GM18861 (cell line): ENCODE measurements around the gene INPP5A.

ENCODE experiments used
- ATAC-seq: cut with Tn5 transposase; IDR thresholded peaks from one replicate; pipeline ENCODE4 v1.9.1; 2021; ENCODE audit not compliant: unreplicated experiment

INPP5A gene

DNA sequence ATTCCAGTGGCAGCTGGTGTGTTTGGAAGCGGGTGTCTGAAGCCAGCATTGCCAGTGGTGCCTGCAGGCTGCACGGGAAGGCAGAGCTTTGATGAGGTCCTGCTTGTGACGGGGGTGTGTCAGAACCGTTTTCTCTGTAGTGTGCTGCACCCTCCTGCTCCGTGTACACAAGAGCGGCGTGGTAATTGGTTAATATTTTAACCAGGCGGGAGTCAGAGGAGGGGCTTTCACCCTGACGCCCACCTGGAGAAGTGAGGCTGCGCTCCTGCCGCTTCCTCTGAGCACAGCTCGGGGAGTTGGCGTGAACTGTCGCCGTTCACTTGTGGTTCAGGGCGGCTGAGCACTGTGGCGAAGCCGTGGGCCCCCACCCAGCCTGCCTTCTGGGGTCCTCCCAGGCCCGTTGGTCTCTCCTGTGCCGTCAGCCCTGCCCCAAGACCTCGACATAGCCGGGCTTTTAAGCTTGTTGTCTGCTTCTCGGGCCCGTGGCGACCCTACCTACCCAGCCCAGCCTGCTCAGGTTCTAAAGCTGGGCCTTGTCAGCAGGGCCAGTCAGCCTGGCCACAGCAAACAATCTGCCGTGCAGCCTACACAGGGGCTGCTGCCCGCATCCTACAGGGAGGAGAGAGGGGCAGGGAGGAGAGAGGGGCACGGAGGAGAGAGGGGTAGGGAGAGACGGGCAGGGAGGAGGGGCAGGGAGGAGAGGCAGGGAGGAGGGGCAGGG, 236.8 kb downstream of the INPP5A start:
- no peak for ATAC-seq

DNA sequence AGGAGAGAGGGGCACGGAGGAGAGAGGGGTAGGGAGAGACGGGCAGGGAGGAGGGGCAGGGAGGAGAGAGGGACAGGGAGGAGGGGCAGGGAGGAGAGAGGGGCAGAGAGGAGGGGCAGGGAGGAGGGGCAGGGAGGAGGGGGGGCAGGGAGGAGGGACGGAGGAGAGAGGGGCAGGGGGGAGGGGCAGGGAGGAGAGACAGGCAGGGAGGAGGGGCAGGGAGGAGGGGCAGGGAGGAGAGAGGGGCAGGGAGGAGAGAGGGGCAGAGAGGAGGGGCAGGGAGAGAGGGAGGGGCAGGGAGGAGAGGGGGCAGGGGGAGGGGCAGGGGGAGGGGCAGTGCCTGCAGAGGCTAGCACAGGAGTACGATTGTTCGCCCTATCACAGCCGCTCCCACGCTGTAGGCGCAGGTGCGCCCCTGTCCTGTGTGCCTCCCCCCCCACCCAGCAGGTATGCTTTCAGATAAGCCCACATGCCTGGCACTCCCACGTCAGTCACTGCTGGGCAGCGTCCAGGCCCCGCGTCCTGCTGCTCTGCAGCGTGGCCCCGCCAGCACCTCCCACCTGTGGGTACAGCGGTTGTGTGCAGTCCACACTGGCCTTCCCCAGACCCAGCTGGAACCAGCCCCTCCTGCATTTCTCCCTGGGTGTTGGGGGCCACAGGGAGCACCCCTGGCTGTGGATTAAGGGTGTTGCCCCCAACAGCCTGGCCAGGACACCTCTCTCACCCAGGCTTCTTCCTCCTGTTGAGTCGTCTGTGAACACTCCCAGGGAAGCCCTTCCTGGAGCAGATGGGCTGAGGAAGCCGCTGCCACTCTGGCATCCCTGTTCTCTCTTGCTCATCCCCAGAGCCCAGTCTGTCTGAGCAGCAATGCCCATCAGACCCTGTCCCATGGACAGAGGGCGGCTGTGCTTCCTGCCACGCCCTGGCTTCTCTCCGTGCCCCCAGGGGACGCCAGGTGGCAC, 237.6 kb downstream of the INPP5A start:
- no peak for ATAC-seq

DNA sequence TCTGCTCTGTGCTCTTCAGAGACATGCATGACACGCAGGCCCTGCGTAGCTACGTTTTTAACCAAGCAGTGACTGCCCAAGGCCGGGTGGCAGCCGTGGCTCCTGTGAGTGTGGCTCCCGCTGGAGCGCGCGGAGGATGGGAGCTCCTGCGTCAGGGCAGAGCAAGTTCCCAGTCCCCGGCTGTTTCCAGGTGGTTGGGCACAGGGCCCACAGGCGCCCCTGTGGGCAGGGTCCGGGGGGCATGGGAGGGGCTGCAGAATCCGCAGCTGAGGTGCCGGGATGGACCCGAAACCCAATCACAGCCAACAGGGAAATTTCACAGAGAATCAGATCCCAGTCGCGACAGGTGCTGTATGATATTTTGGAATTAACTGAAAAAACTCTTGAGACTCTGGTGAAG, 238.6 kb downstream of the INPP5A start:
- no peak for ATAC-seq

DNA sequence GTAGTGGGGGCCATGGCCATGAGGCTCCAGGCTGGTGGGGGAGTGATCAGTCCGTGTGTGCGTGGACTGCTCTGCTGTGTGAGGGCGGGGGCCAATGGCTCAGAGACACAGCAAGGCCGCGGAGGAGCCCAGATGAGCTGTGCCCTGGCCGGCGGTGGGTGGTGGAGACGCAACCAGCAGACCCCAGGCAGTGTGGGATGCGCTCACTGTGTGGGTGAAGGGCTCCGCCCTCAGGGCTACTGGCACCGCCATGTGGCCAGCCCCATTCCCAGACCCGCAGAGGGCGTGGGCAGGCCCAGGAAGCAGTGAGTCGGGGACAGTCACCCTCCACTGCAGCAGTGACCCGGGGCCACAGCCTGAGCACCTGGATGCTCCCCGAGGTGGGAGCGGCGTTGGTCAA, 239.2 kb downstream of the INPP5A start:
- no peak for ATAC-seq

DNA sequence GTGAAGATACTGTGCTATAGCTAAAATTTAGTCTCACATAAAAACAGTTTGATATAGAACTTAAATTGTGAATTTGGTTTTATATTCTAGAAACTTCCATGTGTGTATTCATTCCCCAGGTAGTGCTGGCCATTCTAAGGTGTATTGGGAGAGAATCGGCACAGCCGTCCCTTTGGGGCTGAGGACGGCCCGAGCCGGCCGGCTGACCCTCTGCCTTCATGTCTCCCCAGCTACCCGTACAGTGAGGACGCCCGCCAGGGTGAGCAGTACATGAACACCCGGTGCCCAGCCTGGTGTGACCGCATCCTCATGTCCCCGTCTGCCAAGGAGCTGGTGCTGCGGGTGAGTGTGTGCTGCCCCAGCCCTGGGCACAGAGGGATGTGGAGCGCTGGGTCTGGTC, 239.9 kb downstream of the INPP5A start:
- ATAC-seq, result no peak

DNA sequence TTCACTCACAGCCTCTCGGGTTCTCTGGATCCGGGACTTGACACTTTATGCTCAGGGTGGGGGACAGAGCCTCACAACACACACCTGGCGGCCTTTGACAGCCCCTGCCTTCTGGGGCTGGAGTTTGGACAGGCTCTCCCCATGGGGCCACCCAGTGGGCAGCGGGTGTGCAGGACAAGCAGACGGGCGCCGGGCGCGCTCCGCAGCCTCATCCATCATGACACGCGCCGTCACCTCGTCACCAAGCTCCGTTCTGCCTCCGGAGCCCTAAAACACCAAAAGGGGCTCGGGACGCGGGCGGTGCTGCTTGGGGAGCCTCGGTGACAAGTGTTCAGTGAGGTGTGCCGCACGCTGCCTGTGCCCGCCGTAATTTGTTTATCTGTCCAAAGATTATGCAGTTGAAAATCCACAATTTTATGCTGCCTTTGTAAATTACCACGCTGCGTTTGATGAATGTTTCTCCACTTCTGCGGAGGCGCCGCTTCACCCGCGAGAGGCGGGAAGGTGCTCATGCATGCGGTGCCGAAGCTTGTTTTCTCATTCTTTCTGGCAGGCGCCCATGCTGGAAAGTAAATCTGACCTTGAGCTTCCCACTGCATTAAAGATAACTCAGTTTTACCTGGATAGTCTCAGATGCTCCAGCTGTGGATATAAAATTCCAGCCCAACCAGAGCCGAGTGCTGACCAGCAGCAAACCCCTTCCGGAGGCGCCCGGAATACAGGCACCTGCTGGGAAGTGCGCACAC, 242.1 kb downstream of the INPP5A start:
- no peak for ATAC-seq

DNA sequence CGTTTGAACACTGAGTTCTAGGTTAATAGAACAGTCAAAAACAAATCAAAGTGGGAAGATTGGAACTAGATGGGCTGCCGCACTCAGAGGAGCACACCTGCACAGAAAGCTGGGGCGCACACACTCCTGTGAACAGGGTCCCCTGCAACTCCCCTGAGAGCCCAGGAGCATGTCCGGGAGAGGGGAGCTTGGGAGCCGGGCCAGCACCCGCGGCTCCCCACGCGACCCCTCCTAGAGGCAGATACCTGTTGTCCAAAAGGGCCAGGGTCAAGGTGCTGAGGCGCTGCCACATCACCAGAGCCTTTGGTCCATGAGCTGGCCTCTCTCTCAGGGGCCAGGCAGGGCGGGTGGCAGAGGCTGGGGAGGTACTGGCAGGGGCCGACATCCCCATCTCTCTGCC, 242.8 kb downstream of the INPP5A start:
- no peak for ATAC-seq

DNA sequence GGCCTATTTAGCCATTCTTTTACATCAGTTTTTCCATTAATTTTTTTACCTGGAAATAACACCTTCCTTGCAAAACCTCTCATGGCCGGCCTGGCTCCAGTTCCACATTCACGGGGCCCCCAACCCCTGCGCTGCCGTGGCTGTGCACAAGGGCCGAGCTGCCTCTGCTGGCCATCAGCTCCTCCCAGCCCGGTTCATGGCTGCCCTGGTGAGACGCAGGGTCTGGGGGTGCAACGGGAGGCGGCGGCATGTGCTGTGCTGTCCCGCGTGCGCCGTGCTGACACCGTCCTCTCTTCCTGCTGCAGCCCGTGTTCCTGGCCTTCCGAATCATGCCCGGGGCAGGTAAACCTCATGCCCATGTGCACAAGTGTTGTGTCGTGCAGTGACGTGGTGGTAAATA, 244.0 kb downstream of the INPP5A start:
- no peak for ATAC-seq

DNA sequence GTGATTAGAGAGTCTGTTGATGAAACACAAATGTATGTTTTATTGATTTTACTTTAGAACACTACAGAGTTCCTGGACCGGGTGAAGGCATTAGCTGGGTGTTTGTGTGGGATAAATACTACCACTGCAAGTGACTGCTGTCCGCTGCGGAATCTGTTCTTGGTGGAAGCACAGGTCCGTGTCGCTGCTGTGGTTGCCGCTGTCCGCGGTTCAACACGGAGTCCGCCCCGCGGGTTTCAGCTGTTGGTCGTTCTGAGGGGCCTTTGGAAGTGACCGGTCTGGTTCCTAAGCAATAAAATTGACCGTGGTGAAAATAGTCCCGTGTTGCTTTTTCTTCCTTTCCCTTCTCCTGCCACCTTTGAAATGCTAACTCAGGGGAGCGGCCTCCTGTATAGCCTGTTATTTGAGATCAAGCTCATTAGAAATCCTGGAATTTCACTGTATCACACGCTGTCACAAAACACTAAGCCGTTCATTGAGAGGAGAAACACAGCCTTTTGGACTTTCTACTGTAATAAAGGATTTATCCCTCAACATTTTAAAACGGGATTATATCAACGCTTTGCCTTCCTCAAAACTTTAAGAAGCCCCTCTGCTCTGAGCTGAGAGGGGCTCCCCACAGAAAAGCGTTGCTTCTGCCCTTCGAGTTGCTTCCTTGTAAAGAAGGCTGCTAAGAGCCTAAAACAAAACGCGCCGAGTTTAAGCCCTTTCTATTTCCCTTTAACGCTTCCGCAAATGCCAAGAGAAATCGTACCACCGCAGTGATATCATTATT, 245.8 kb downstream of the INPP5A start:
- no peak for ATAC-seq

DNA sequence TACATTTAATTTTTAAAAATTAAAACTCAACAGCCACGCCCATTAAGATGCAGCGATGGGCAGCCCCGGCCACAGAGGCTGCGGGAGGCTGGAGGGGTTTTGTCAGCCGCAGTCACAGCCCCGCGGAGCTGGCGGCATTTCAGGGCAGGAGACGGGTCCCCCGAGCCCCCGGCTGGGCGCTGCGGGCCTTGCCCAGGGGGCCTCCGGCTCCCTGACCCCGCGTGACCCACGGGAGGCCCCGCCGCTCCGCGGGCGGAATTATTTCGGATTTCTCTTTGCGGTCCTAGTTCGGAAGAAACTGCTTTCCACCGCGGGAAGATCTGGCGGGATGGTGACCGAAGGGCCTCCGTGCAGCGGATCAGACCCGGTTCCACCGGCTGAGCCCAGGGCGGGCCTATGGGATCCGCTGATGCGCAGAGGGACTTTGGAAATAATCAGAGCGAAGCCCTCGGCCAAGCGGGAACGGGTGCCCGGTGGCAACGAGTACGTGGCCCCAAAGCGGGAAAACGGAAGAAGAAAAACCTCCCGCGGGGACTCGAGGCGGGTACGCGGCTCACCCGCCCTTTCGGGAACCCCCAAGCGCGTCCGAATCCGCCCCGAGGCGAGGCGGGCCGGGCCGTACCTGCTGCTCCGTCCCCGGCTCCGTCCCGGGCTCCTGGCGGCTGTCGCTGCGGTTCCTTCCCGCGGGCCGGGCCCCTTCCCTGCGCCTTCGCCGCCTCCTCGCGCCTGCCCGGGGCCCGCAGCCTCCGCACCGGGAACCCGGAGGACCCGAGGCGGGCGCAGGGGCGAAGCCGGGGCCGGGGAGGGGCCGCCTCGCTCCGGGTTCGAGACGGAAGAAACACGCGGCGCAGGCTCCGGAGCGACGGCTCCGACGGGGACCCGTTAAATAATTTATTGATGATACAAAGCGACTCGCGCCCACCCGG, 246.6 kb downstream of the INPP5A start:
- ATAC-seq, result no peak

DNA sequence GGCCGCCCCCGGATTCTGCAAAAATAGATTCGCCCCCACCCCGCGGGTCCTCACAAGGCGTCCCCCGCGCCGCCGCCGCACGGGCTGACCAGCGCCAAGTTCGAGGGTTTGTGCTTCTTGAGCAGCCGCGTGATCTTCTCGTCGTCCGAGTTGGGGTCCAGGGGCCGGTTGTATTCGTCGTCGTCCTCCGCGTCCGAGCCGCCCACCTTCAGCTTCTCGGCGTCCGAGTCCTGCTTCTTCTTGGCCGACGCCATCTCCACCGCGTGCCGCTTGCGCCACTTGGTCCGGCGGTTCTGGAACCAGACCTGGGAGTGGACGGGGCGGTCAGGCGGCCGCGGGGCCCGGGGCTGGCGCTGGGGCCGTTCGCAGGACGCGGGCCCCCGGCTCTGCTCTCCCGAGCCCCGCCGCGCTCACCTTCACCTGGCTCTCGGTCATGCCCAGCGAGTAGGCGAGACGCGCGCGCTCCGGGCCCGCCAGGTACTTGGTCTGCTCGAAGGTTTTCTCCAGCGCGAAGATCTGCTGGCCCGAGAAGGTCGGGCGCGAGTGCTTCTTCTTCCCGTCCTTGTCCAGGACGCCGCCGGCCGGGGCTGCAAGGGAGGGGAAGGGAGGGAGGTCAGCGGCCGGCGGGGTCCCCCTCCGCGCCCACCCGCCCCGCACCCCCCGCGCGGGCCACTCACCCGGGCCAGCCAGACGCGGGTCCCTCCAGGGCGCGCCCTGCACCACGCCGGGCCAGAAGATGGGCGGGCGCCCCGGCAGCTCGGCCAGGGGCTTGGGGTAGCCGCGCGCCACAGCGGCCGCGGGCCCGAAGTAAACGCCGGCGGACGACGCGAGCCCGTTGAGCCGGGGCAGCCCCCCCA, 247.5 kb downstream of the INPP5A start:
- ATAC-seq, result no peak

DNA sequence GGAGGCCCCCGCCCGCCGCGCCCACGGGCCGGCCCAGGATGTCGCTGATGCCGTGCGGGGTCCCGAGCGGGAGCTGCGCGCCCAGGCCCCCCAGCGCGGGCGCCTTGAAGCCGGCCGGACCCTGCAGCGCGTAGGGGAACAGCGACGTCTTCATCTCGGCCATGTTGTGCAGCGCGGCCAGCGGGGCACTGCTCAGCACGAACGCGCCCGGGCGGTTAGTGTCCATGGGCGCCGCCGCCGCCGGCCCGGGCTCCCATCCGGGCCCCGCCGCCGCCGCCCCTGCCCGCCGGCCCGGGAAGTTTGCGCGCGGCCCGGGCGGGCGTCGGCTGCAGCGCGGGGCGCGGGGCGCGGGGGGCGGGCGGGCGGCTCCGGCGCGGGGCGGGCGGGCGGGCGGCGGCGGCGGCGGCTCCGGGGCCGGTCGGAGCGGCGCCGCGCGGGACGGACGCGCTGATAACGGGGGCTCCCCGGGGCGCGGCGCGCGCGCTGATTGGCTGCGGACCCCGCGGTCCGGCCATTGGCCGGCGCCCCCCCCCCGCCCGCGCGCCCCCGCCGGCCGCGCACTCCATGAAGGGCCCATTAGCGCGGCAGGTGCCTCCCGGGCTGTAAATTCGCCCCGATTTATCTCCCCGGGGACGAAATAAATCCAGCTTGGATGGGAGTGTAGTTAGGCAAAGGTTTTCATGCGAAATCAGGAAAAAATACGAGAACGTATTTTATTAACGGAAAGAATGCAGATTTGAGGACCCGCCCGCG, 248.3 kb downstream of the INPP5A start, which contains the start of gene NKX6-2:
TSS of gene NKX6-2 (minus strand) at position 425 of the 753 bp plus-strand sequence. CDS start at position 226, 199 bp downstream.
- no peak for ATAC-seq

DNA sequence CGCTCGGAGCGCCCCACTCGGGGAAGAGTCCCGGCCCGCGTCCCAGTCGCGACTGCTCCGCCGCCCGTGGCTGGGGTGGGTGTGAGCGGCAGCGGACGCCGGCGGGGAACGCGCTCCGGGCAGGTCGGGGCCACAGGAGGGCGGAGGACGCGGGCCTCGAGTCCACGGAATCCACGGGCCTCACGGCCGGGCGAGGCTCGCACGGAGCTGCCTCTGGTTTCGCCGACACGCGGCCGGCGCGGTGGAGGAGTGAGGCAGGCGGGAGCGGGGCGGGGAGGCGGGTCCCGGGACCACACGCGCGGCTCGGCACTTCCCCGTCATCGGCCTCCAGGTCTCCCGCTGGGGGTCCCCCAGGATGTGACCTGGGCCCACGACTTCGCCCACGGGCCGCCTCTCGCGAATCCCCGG, 248.9 kb downstream of the INPP5A start:
- ATAC-seq, result no peak

DNA sequence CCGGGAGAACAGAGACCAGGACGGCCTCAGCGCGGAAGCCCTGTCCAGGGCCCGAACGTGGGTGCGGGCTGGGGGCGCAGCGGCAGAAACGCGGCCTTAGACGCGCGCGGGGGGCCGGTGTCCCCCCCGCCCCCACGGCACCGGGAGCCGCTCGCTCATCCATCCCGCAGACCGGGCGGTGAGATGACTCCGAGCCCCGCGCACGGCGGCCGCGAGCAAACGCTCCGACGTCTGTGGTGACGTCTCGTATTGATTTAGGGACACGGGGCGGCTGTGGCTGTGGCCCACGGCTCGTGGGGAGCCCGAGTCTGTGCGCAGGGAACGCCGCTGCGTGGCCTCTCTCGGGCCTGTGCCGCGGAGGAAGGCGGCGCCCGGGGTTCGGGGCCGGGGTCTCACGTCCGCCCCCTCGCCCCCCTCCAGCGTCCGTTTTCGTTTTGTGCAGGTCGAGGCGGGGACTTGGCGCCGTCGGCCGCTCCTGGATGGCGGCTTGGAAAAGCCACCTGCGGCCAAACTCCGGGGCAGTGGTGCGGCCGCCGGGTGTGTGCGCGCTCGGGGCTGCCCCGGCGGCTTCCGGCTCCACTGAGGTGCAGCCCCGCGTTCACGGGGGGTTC, 249.4 kb downstream of the INPP5A start:
- no peak for ATAC-seq

DNA sequence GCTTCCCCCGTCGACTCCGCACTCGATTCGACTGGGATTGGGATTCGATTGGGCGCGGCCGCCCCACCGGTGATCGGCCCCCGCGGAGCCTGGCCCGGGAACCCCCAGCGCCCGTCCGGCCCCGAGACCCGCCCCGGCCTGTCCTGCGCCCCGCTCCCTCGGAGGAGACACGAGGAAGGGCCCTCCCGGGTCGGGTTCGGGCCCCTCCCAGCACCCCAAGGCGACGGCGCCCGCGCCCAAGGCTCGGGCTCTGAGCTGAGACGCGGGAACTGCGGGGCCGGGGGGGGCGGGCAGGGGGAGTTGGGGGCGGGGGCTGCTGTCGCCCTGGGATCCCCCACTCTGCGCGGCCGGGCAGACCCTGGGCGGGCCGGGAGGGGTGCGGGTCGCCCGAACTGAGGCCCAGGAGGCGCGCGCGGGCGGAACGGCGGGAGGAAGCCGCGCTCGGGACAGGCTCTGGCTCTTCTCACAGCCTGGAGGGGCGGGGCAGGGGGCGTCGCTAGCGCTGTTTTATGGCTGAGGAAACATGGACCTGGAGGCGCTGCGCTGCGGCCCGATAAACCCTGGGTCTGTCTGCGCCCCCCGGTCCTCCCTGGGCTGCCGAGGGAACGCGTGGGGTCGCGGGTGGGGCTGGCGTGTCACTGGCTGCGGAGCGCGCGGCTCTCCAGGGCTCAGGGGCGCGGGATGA, 250.1 kb downstream of the INPP5A start:
- ATAC-seq, result no peak

DNA sequence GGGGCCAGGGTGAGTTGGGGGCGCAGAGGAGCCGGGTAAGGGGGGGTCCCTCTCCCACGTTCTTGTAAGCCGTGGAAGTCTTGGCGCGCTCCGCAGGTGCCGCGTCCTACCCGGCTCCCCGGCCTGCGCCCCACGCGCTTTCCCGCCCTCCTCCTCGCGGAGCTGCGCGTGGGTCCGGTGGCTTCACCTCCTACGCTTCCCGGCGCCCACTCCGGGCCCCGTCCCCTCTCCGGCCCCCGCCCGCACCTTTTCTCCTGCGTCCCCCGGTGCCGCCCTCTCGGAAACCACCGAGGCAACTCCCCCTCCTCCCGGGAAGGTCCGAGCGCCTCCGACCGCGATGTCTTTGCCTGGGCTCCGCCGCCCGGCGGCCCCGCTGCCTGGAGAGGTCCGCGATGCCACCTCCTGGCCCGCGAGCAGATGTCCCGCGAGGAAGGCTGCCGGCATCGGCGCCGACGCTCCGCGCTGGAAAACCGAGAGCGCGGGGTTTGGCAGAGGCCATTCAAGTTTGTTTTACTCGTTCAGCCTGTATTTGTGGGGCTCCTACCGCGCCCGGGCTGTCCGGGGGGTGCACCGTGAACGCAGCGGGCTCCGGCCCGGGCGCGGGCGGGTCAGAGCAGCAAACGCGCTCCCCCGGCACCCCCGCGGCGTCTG, 250.7 kb downstream of the INPP5A start:
- ATAC-seq, result no peak
